Gastroesophageal sphincter (tissue), 4 donors: ENCODE data around the gene CCP110. TPM values are rescaled to one million over a fixed set of nuclear protein-coding genes. Genes with fewer than 3 reads are reported as not detected.

Experiments used
- ATAC-seq: fragments of 150-250 bp; one replicate; pipeline ENCODE4 v1.9.1; 2016; ENCODE audit warnings: mild to moderate bottlenecking, moderate library complexity
- H3K27ac ChIP-seq, 4 donors: fragments of 200-600 bp; sonication (generic) in 3 of 4; 1 replicate in 3 of 4; 2 replicates in 1 of 4; pipeline ENCODE4 v1.5.1; 2016 to 2019
- H3K27me3 ChIP-seq: fragments of 200-600 bp; sonication (generic); one replicate; pipeline ENCODE4 v1.5.1; 2019
- H3K36me3 ChIP-seq, 2 donors: fragments of 200-600 bp; sonication (generic); one replicate each; pipeline ENCODE4 v1.5.1; 2019; ENCODE audit warnings: control low read depth in 1 of 2
- H3K4me1 ChIP-seq, 3 donors: fragments of 200-600 bp; sonication (generic); 1 replicate in 2 of 3; 2 replicates in 1 of 3; pipeline ENCODE4 v1.5.1; 2016 to 2019; ENCODE audit warnings: control low read depth in 2 of 3
- H3K4me3 ChIP-seq, 2 donors: fragments of 200-600 bp; sonication (generic); one replicate each; pipeline ENCODE4 v1.5.1; 2019; ENCODE audit warnings: mild to moderate bottlenecking in 1 of 2, moderate library complexity in 1 of 2
- H3K9me3 ChIP-seq, 3 donors: fragments of 200-600 bp; sonication (generic); one replicate each; pipeline ENCODE4 v1.5.1; 2017 to 2019; ENCODE audit warnings: control low read depth in 2 of 3
- CTCF ChIP-seq, 4 experiments: fragments of 200-600 bp in 2 of 4; fragments of 450-650 bp in 2 of 4; sonication (generic) in 1 of 4; IDR thresholded peaks; one replicate each; pipeline ENCODE4 v1.5.1; 2017 to 2019; ENCODE audit warnings: antibody characterized with exemption in 4 of 4, mild to moderate bottlenecking in 2 of 4, moderate library complexity in 2 of 4
- EP300 ChIP-seq: sonication (generic); formaldehyde crosslinking; IDR thresholded peaks from one replicate; pipeline ENCODE4 v1.6.1; 2017; ENCODE audit warnings: antibody characterized with exemption, mild to moderate bottlenecking
- POLR2A ChIP-seq, 2 donors: fragments of 450-650 bp; IDR thresholded peaks; one replicate each; pipeline ENCODE4 v1.6.1; 2017; ENCODE audit warnings: antibody characterized with exemption in 2 of 2, mild to moderate bottlenecking in 2 of 2, moderate library complexity in 1 of 2
- POLR2AphosphoS5 ChIP-seq: sonication (generic); formaldehyde crosslinking; IDR thresholded peaks from one replicate; pipeline ENCODE4 v1.6.1; 2017; ENCODE audit warnings: antibody characterized with exemption
- WGBS, 2 donors: methylation state at CpG; one replicate each; pipeline ENCODE4 v1.1.5; 2018; ENCODE audit warnings: low coverage in 1 of 2; 5-methylcytosine and 5-hydroxymethylcytosine counted together
- total RNA-seq, 4 donors: library from RNA; depleted of rRNA; stranded (reverse); fragments of >200 nt; gene quantifications; one replicate each; pipeline ENCODE4 v1.1.0, GENCODE V29; 2016

CCP110 gene
- total RNA-seq, 4 donors from 2014 or later = 15.9 to 19.1 (median 17.5) TPM

DNA sequence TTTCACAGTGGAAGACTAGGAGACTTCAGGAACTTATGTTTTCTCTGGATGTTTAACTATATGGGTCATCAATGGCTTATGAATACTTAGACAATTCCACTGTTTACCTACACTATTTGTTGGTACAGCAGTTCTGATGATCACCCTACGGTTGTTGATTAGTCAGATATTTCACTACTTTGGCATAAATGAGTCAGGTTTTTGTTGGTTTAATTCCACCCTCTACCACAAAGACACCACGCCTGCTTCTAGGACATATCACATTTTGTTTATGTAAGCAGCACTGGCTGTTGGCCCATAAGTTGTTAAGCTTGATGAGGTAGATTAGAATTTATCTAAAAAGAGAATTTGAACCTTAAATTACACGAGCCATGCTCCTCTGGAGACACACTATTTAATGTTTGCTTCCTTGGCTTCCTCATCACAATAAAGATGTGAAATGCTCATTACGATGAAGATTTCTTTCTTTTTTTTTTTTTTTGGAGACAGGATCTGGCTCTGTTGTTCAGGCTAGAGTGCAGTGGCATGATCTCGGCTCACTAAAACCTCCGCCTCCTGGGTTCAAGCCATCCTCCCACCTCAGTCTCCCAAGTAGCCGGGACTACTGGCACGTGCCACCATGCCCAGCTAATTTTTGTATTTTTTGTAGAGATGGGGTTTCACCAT lies 6.2 kb upstream of the CCP110 start:
- Histone ChIP-seq H3K27me3 (no peaks in the 10 kb centered on the region), H3K9me3 (no peaks in the 10 kb centered on the region), H3K4me3 (no peak overlapping the region), H3K4me1 (peaks cover 10 to 36% (median 14%) of the 10 kb centered on the region in 3 donors), H3K27ac (no peak overlapping the region), H3K36me3 (peaks cover 6 to 35% of the 10 kb centered on the region in 2 donors)
- TF ChIP-seq POLR2AphosphoS5 (no peak), CTCF (IDR thresholded peaks at IDR 0.05) (no peak), POLR2A (IDR thresholded peaks at IDR 0.05) (no peak), EP300 (no peak)
- WGBS, 2 donors = 67 to 86% methylated on average over 6 to 7 of the region's 8 CpGs
- no peak for ATAC-seq

GRCh38 chr16:19518388-19518787 lies 5.4 kb upstream of the CCP110 start:
- peaks cover 6 to 35% of the 10 kb centered on the region in 2 donors for H3K36me3 ChIP-seq
- H3K9me3 ChIP-seq = no peaks in the 10 kb centered on the region
- no peaks in the 10 kb centered on the region for H3K27me3 ChIP-seq
- H3K4me1 ChIP-seq = peaks cover 10 to 44% (median 17%) of the 10 kb centered on the region in 3 donors
- H3K27ac ChIP-seq = no peak overlapping the region
- H3K4me3 ChIP-seq = no peak overlapping the region
- no peak for ATAC-seq
- 66 to 88% methylated on average over 2 of the region's 2 CpGs for WGBS, 2 donors
- no peak for TF ChIP-seq POLR2AphosphoS5
- no peak for TF ChIP-seq POLR2A (IDR thresholded peaks at IDR 0.05)
- TF ChIP-seq CTCF (IDR thresholded peaks at IDR 0.05) = no peak
- TF ChIP-seq EP300 = no peak

DNA sequence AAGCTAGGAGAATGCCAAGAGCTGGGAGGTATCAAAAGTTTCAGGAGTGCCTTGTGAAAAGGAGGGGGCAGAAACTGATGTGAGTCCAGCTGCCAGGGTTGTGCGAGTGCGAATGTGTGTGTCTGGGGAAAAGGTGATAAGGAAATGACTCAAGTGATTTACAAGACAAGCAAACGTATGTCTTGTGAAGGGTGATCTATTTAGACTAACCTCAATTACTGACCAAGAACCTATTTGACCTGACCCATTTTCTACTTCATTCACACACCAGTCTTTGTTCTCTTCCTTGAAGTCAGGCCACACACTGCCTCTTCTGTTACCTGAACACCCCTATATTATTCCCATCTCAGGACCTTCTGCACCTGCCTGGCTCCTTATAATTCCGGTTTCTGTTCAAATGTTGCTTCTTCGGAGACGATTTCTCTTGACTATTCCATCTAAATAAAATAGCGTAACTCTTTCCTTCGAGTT lies 2.8 kb upstream of the CCP110 start:
- 1 to 10% methylated on average over 8 of the region's 8 CpGs for WGBS, 2 donors
- Histone ChIP-seq H3K36me3 (peaks cover 6 to 13% of the 10 kb centered on the region in 2 donors), H3K27me3 (no peaks in the 10 kb centered on the region), H3K4me1 (peaks cover 10 to 63% (median 25%) of the 10 kb centered on the region in 3 donors), H3K9me3 (no peaks in the 10 kb centered on the region), H3K27ac (peak overlapping the region; percentile 84 to 94 (median 88)), H3K4me3 (peak overlapping the region; percentile 81 to 85)
- no peak for TF ChIP-seq POLR2A (IDR thresholded peaks at IDR 0.05)
- no peak for TF ChIP-seq CTCF (IDR thresholded peaks at IDR 0.05)
- TF ChIP-seq POLR2AphosphoS5 = no peak
- TF ChIP-seq EP300 = no peak
- no peak for ATAC-seq

- no peaks in the 10 kb centered on the region for H3K9me3 ChIP-seq
- ATAC-seq = peak; percentile 94
- peak within 1 kb of the TSS; percentile 81 to 85 for H3K4me3 ChIP-seq
- WGBS, 2 donors = 0 to 2% methylated on average over 2 to 11 of the region's 62 CpGs
- H3K27ac ChIP-seq = peak within 1 kb of the TSS; percentile 84 to 94 (median 88)
- no peaks in the 10 kb centered on the region for H3K27me3 ChIP-seq
- TF ChIP-seq EP300 (no peak), CTCF (IDR thresholded peaks at IDR 0.05) (peak in 2 of 4 experiments; percentile 20 to 25), POLR2A (IDR thresholded peaks at IDR 0.05) (peak; percentile 84 to 85), POLR2AphosphoS5 (peak; percentile 92)
- H3K36me3 ChIP-seq = peaks cover 0 to 4% of the 10 kb centered on the region in 2 donors
- peaks cover 10 to 66% (median 25%) of the 10 kb centered on the region in 3 donors for H3K4me1 ChIP-seq
Measured at GRCh38 chr16:19521471-19522396, 2.0 kb upstream of the CCP110 start, which contains the start of gene GDE1. Gene GDE1, minus strand, starts transcription at chr16:19522098. Its CDS starts 134 bp downstream, at chr16:19521964.
